GM21515 (cell line): ENCODE measurements around the gene EFTUD2.
"Not testable (repeated sequence)": the region's sequence is repeated elsewhere in the genome, so short reads cannot be mapped to it uniquely, and the experiment has no call there.

Experiments used
- ATAC-seq: cut with Tn5 transposase; IDR thresholded peaks from one replicate; pipeline ENCODE4 v1.9.1; 2021; ENCODE audit not compliant: unreplicated experiment

The EFTUD2 gene

GRCh38 chr17:44850025-44850424 lies 49.2 kb downstream of the EFTUD2 start:
- no peak for ATAC-seq

GRCh38 chr17:44848961-44849489 lies 50.2 kb downstream of the EFTUD2 start:
- ATAC-seq, result no peak

- ATAC-seq, result no peak
Observed at GRCh38 chr17:44848257-44848795, 50.9 kb downstream of the EFTUD2 start.

GRCh38 chr17:44847586-44847985 lies 51.7 kb downstream of the EFTUD2 start, which contains the start of gene HIGD1B:
HIGD1B (plus strand) TSS chr17:44847883; CDS start chr17:44848153, 270 bp downstream.
- ATAC-seq, result no peak

- ATAC-seq, result no peak
Observed at GRCh38 chr17:44846206-44846605, 53.0 kb downstream of the EFTUD2 start.

GRCh38 chr17:44844390-44844830 lies 54.8 kb downstream of the EFTUD2 start:
- no peak for ATAC-seq

- ATAC-seq, result no peak
Observed at GRCh38 chr17:44842748-44843147, 56.5 kb downstream of the EFTUD2 start.

GRCh38 chr17:44840936-44841335 lies 58.3 kb downstream of the EFTUD2 start:
- ATAC-seq, result no peak

GRCh38 chr17:44840274-44840673 lies 59.0 kb downstream of the EFTUD2 start:
- ATAC-seq, result no peak

GRCh38 chr17:44837196-44837595 lies 62.0 kb downstream of the EFTUD2 start:
- no peak for ATAC-seq

- ATAC-seq, result no peak
Observed at GRCh38 chr17:44832805-44833204, 66.4 kb downstream of the EFTUD2 start.

- no peak for ATAC-seq
Observed at GRCh38 chr17:44831371-44831770, 67.9 kb downstream of the EFTUD2 start.

GRCh38 chr17:44830359-44831288 lies 68.6 kb downstream of the EFTUD2 start:
- ATAC-seq, result no peak

- no peak for ATAC-seq
Observed at GRCh38 chr17:44829523-44830358, 69.5 kb downstream of the EFTUD2 start, which contains the start of gene GJC1. GJC1 (minus strand) TSS chr17:44830287; CDS start chr17:44805817, 24,470 bp downstream.

GRCh38 chr17:44828919-44829522 lies 70.2 kb downstream of the EFTUD2 start:
- no peak for ATAC-seq

GRCh38 chr17:44827863-44828262 lies 71.4 kb downstream of the EFTUD2 start:
- no peak for ATAC-seq

- ATAC-seq, result no peak
Observed at GRCh38 chr17:44826123-44826790, 73.0 kb downstream of the EFTUD2 start.

- ATAC-seq, result not testable (repeated sequence)
Observed at GRCh38 chr17:44825236-44825635, 74.0 kb downstream of the EFTUD2 start.

GRCh38 chr17:44820631-44821212 lies 78.5 kb downstream of the EFTUD2 start:
- no peak for ATAC-seq

GRCh38 chr17:44818508-44818907 lies 80.7 kb downstream of the EFTUD2 start:
- not testable (repeated sequence) for ATAC-seq
